Testis (tissue), 3 donors: ENCODE results near the gene CFAP65. TPM values are rescaled to one million over a fixed set of nuclear protein-coding genes. Genes with fewer than 3 reads are reported as not detected.

ENCODE experiments used
- DNase-seq: peaks from one replicate; pipeline ENCODE4 v3.0.0-alpha.2; 2019
- H3K27ac ChIP-seq, 2 donors: fragments of 200-600 bp; sonication (generic); one replicate each; pipeline ENCODE4 v1.5.1; 2019
- H3K27me3 ChIP-seq: fragments of 200-600 bp; sonication (generic); one replicate; pipeline ENCODE4 v1.5.1; 2019
- H3K36me3 ChIP-seq: fragments of 200-600 bp; sonication (generic); one replicate; pipeline ENCODE4 v1.5.1; 2017; ENCODE audit warnings: low read depth; ENCODE audit errors: missing control alignments
- H3K4me1 ChIP-seq: fragments of 200-600 bp; sonication (generic); one replicate; pipeline ENCODE4 v1.5.1; 2019
- H3K4me3 ChIP-seq, 2 donors: fragments of 200-600 bp; sonication (generic); one replicate each; pipeline ENCODE4 v1.5.1; 2017 to 2019
- H3K9me3 ChIP-seq: fragments of 200-600 bp; sonication (generic); one replicate; pipeline ENCODE4 v1.5.1; 2017
- POLR2A ChIP-seq: fragments of 450-650 bp; IDR thresholded peaks from one replicate; pipeline ENCODE4 v1.6.1; 2017; ENCODE audit warnings: antibody characterized with exemption, mild to moderate bottlenecking, moderate library complexity
- WGBS, 2 donors: methylation state at CpG; one replicate each; pipeline ENCODE4 v1.1.5; 2018; 5-methylcytosine and 5-hydroxymethylcytosine counted together
- intact Hi-C: fragments of 100-400 bp; cut with DNase I; formaldehyde crosslinking; loops from one replicate; pipeline ENCODE4 v1.15.1; 2023; ENCODE audit warnings: low total_unique reads
- polyA plus RNA-seq: library from polyadenylated mRNA; stranded (reverse); fragments of 350-450 nt; fragmentation: Illumina TruSeq; extraction: RNeasy Lipid Tissue Mini Kit (QIAGEN cat#74804); gene quantifications from one replicate; pipeline ENCODE4 v1.2.3, GENCODE V29; 2014; ENCODE audit warnings: low read depth, low replicate concordance; ENCODE audit not compliant: insufficient read depth
- total RNA-seq, 2 donors: library from RNA; depleted of rRNA; stranded (reverse); fragments of >200 nt; gene quantifications; one replicate each; pipeline ENCODE4 v1.2.3, GENCODE V29; 2016
- TF ChIP-seq, protein P1 (sequence below), 3 experiments: fragments of 450-650 bp in 2 of 3; fragments of 200-600 bp in 1 of 3; sonication (generic) in 1 of 3; IDR thresholded peaks; one replicate each; pipeline ENCODE4 v1.5.1; 2016 to 2019; ENCODE audit warnings: antibody characterized with exemption in 3 of 3, mild to moderate bottlenecking in 2 of 3, moderate library complexity in 1 of 3

The CFAP65 gene
- total and polyA plus RNA-seq, 3 donors from 2014 or later = 15.5 to 42.9 (median 23.7) TPM

DNA sequence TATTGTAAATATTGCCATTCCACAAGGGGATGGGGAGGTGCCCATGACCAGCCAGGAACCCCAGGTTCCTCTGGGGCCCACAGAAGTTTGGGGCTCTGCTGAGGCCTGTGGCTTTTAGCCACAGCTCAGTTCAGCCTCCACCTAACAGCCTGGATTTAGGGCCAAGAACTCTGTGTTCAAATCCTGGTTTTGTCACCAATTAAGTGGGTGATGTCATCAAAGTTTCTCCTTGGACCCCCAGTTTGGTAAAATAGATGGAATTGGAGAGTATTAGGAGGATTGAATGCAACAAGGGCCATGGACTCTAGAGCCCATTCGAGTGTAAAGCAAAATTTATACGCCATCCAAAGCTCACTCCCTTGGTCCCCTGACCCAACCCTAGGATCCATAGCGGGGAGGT lies 53.2 kb downstream of the CFAP65 start:
- TF ChIP-seq, protein P1, sequence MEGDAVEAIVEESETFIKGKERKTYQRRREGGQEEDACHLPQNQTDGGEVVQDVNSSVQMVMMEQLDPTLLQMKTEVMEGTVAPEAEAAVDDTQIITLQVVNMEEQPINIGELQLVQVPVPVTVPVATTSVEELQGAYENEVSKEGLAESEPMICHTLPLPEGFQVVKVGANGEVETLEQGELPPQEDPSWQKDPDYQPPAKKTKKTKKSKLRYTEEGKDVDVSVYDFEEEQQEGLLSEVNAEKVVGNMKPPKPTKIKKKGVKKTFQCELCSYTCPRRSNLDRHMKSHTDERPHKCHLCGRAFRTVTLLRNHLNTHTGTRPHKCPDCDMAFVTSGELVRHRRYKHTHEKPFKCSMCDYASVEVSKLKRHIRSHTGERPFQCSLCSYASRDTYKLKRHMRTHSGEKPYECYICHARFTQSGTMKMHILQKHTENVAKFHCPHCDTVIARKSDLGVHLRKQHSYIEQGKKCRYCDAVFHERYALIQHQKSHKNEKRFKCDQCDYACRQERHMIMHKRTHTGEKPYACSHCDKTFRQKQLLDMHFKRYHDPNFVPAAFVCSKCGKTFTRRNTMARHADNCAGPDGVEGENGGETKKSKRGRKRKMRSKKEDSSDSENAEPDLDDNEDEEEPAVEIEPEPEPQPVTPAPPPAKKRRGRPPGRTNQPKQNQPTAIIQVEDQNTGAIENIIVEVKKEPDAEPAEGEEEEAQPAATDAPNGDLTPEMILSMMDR (IDR thresholded peaks at IDR 0.05) = no peak
- no peak for TF ChIP-seq POLR2A
- Histone ChIP-seq H3K36me3 (no peaks in the 10 kb centered on the region), H3K9me3 (no peaks in the 10 kb centered on the region), H3K4me1 (peaks cover 16% of the 10 kb centered on the region), H3K4me3 (no peak overlapping the region), H3K27ac (no peak overlapping the region), H3K27me3 (peaks cover 5% of the 10 kb centered on the region)
- WGBS, 2 donors = 44 to 52% methylated on average over 3 of the region's 3 CpGs
- DNase-seq = no peak
- intact Hi-C loops = no loop called here

DNA sequence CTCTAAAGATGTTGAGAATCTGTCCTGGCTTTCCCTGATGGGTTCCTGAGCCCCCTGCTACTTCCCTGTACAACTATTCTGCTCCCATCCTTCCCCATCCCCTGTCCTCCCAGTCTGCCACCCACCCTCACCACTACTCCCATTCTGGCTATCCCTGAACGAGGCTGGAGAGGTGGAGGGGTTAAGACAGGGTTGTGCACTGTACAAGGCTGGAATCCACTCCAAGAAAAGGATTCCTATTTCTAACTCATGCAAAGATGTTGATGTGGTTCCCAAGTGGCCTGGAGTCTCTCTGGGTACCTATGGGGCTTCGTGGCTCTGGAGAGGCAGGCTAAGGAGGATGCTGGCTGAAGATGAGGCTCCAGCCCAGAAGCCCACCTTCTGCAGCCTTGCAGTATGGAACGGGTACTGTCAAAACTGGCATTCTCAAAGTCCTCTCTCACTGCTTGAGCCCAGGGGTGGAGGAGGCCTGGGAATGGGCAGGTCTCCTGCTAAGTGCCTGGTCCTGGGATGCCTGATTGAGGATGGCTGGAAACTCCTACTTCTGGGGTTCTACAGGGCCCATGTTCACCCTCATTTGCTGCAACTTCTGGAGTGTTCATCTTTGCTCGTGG lies 55.1 kb downstream of the CFAP65 start:
- WGBS, 2 donors = 63 to 76% methylated on average over 4 of the region's 4 CpGs
- no peak for DNase-seq
- peaks cover 22% of the 10 kb centered on the region for H3K4me1 ChIP-seq
- intact Hi-C loops = no loop called here
- H3K27ac ChIP-seq = no peak overlapping the region
- H3K4me3 ChIP-seq = no peak overlapping the region
- no peaks in the 10 kb centered on the region for H3K9me3 ChIP-seq
- H3K27me3 ChIP-seq = peaks cover 10% of the 10 kb centered on the region
- H3K36me3 ChIP-seq = no peaks in the 10 kb centered on the region
- no peak for TF ChIP-seq POLR2A
- TF ChIP-seq, protein P1 (IDR thresholded peaks at IDR 0.05) = no peak

DNA sequence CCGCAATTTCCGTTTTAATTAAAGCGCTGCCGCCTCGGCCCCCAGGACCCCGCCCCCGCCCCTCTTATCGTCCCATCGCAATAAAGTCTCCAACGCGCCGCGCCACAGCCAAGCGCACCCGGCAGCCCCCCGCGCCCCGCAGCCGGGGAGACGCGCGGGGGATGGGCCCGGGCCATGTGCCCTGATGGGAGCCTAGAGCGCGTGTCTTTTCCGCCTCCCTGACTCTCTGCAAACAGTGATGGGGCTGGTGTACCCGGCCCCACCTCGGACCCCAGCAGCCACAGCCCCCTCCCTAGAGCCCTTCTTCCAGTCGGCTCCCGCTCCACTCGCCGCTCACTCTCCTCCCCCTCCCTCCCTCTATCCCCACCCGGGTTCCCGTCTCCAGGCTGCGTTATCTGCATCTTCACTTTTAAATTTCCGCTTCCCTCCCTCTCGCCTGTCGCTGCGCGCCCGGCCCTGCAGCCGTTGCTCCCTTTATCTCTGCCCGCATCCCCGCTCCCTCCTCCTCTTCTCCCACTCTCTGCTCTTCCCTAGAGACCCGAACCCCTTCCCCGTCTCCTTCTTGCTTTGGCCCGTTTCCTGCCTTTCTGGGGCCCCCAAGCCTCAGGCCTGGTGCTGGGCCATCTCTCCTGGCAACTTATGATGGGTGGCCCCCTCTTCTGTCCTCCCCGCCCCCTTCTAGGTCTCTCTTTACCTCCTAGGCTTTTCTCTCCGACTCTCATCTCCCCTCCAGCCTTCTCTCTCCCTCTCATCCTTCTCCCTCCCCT lies 55.8 kb downstream of the CFAP65 start:
- Histone ChIP-seq H3K4me1 (peaks cover 27% of the 10 kb centered on the region), H3K27me3 (peaks cover 10% of the 10 kb centered on the region), H3K27ac (no peak overlapping the region), H3K9me3 (no peaks in the 10 kb centered on the region), H3K4me3 (peak overlapping the region in 1 of 2 donors; percentile 23), H3K36me3 (no peaks in the 10 kb centered on the region)
- intact Hi-C loops = no loop called here
- TF ChIP-seq POLR2A = no peak
- TF ChIP-seq, protein P1 (IDR thresholded peaks at IDR 0.05) = no peak
- DNase-seq = no peak
- 5 to 6% methylated on average over 38 to 48 of the region's 49 CpGs for whole genome bisulfite sequencing, 2 donors

DNA sequence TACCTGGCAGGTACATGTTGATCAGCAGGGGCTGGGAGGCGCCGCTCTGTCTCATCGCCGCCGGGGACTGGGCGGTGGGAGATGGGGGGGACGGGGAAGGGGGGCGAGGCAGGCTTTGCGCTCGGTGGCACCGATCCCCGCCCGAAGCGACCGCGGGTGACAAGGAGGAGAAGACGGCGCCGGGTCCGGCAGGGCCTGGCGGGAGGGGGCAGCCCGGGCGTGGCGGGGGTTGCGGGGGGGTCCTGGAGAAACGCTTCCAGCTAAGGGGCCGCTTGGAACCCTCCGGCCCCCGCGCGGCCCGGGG lies 56.3 kb downstream of the CFAP65 start, which contains the start of gene FEV:
FEV (minus strand) TSS at position 164 of the 304 bp plus-strand sequence; CDS start at position 55, 109 bp downstream.
- no peak for TF ChIP-seq POLR2A
- TF ChIP-seq, protein P1 (IDR thresholded peaks at IDR 0.05) = no peak
- Histone ChIP-seq H3K9me3 (no peaks in the 10 kb centered on the region), H3K4me3 (peak within 1 kb of the TSS in 1 of 2 donors; percentile 23), H3K27ac (no peak within 1 kb of the TSS), H3K36me3 (no peaks in the 10 kb centered on the region), H3K27me3 (peaks cover 10% of the 10 kb centered on the region), H3K4me1 (peaks cover 27% of the 10 kb centered on the region)
- WGBS, 2 donors = 1% methylated on average over 25 to 32 of the region's 32 CpGs
- intact Hi-C loops = no loop called here
- DNase-seq = no peak
